Hematopoietic multipotent progenitor cell treated with erythropoietin and hydrocortisone succinate and interleukin-3 and kit ligand, for 17 days (in vitro differentiated cells): Measurements from ENCODE around the gene RUNX1.

Source experiments
- DNase-seq: peaks from one replicate; pipeline ENCODE4 v3.0.0-alpha.2; 2015; ENCODE audit warnings: low spot score

RUNX1 gene

DNA sequence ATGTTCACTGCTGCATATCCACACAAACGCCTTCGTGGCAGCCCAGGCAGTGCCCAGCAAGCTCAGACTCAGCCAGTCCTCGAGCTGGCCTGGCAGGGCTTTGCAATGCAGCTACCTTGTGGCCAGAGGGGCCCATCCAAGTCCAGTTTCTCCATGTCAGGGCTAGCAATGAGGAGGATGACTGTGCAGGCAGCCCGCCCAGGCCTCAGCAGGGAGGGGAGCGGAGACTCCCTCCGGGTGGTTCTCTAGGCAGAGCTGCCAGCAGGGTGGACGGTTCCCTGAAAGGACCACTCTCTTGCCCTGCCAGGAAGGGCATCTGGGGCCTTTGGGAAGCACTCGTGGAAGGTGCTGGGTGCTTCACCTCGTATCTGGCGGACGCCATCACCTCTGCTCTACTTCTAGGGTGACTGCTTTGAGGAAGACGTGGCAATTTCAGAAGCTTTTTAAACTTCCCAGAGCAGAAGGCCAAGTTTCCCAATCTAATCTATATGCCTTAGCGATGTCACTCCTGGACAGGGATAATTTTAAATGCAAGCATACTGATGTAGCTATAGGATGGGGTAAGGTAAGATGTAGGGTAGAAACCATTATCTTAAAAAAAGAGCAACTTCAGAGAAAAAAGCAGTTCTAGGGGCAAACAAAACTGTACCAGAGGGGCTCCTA is 56.2 kb downstream of the RUNX1 start:
- DNase-seq = no peak

DNA sequence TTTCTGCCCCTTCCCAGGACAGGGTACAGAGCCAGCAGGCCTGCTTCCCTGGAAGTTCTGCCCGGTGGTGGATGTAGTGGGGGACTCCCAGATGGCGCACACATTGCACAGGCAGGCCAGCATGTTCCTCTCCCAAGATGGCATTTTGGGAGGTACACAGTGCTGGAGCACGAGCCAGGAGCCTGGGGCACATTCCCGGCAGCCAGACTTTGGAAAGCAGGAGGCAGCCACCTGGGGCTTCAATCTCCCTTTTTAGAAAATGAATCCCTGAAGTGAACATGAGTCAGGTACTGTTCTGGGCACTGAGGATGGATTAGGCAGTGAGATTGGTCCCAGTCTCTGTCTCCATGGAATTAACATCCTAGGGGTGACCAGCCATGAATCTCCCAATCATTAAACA is 56.9 kb downstream of the RUNX1 start:
- DNase-seq = no peak

DNA sequence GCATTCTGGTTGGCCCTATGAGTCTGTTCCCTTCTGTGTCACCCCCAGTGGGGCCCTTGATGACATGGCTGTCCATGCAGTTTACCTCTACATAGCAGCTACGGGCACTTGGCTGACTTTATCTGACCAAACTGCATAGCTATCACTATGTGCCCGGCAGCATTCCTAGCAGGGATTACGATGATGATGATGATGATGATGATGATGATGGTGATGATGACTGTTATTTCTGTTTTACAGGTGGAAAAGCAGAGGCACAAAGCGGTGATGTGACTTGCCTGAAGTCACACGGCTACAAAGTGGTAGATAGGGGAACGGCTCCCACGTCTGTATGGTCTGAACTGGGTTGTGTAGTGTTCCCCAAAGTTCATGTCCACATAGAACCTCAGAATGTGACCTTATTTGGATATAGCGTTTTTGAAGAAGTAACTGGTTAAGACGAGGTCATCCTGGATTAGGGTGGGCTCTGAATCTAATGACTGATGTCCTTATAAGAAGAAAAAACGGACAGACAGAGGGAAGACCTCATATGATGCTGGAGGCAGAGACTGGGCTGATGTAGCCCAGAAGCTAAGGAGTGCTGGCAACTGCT is 57.6 kb downstream of the RUNX1 start:
- DNase-seq = no peak

DNA sequence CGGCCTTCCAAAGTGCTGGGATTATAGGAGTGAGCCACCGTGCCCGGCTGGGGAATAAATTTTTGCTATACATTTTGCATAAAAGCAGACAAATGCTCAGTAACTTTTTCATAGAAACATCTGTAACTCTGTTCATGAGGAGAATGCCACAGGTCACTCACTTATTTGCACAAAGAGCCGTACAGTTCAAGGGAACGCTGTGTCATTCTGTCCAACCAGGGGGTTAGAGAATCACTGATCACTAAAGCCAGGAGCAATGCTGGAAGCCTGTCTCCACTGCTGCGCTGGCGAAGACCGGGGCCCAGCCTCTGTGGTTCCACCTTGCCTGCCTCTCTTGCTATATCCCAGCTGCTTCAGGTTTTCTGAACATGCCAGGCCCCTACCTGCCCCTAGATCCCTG is 58.3 kb downstream of the RUNX1 start:
- DNase-seq = no peak

DNA sequence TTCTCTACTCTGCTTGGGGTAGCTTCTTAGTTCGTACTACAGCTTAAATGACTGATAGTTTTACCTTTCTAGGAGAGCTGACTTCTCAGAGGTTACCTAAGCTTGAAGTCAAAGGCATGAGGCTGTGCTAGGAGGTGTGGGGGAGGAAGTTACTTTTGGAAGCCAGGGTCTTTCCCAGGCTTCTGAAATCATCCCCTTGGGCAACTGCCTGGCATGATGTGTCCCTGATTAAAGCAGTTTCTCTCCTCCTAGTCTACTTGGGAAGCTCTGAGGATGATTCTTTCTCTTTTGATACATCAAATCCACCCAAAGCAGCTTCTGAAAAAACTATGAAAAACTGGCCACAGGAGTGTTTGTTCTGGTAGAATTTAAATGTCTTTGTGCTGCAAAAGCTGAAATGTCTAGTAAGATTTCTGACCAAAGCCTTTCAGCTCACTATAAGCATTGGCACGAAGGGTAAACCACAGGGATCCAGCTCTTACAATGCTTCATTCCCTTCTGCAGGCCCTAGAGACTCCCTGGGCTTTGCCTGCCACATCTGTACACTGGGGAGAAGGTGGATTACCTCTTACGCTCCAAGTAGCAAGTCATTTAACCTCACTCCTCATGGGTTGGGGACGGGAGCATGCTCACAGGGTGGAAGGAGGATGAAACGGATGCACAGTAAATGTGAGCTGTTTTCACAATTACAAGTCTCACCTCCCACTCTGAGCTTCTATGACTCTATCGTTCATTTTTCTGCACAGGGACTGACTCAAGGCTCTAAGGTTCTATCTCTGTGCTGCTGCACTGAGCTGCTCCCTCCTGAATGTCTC is 59.6 kb downstream of the RUNX1 start:
- DNase-seq = no peak

DNA sequence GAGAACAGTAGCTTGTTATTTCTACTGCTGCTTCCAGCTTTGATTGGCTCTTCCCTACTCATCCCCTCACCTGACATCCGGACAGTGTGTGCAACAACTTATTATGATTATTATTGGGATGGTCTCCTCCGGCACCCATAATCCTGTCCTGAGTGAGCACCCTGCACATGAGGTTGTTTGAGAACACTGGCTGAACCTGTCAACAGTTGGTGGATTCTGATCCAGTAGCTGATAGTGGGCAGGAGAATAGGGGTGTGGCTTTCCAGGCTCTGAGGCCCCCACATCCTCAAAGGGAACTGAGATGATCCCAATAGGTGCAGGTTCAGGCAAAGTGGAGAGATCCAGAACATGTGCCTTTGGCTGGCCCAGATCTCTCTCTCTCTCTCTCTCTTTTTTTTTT is 60.5 kb downstream of the RUNX1 start:
- no peak for DNase-seq

DNA sequence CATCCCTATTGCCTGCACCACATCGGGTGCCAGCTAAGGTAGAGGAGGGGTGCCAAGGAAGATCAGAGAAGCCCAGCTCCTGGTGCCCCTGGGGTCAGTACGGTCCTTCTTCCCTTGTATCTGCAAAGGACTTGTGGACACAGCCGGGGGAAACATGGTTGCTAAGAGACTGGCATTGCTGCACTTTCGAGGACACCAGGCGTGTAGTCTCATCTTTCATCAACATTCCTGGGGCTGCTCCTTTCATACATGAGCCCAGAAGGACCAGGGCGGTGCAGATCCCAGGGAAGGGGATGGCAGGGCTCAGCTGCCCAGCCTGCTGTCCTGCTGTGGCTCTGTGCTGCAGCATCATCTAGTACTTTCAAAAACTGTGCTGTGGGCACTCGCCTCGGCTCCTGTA is 61.0 kb downstream of the RUNX1 start:
- no peak for DNase-seq

DNA sequence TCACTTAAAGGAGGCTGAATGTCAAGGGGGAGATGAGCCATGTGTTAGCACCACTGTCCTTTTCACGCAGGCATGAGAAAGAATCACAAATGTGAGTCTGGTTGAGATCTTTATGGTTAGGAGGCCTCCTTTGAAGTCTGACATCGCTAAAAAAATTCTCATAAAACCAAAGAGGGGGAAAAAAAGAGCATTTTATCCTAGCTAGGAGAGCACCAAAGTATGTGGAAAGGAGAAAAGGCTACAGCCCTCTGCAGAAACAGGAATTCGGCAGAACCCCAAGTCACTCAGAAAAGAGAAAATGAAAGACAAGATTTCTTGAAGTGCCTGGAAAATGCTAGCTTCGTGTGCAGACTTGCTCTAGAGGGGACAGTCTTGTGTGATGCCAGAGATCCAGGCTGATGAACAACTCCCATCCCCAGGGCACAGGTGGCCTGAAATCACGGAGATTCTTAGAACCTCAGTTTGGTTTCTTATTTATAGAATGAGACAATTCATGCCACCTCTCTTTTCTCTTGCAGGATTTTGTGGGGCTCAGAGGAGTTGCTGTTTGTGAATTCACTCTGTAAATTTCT is 61.5 kb downstream of the RUNX1 start:
- no peak for DNase-seq

DNA sequence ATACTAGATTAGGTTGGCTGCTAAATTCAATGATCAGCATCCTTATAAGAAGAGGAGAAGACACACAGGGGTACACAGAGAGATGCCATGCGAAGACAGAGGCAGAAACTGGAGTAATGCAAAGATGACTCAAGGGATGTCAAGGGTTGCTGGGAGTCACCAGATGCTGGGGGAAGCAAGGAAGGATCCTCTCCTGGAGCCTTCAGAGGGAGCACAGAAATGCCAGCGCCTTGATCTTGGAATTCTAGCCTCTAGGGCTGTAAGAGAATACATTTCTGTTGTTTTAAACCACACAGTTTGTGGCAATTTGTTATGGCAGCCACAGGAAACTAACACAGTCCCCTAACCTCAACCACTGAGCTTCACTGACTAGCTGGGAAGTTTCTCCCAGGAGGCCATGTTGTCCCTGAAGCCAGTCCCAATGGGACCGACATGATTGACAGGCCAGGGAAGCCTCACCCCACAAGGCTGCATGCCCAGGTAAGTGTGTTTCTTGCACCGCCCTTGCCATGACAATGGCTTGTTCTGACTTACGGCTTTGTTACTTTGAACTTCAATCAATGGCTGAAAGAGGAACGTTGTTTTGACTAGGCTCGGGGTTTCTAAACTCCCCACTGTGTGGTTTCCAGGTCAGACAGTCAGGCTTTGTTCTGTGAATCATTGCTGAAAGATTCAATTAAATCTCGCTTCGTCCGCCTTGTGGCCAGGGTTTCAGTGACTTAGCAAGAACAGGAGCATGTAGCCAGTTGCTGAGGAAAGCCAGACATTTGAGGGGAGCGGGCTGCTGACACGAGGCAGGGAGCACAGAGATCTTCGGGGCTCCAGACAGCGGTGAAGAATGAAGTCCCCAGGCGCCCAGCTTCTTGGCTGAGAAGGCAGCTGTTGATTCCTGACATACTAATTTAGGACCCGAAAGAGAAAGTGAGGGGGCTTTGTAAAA is 62.3 kb downstream of the RUNX1 start:
- DNase-seq = no peak

DNA sequence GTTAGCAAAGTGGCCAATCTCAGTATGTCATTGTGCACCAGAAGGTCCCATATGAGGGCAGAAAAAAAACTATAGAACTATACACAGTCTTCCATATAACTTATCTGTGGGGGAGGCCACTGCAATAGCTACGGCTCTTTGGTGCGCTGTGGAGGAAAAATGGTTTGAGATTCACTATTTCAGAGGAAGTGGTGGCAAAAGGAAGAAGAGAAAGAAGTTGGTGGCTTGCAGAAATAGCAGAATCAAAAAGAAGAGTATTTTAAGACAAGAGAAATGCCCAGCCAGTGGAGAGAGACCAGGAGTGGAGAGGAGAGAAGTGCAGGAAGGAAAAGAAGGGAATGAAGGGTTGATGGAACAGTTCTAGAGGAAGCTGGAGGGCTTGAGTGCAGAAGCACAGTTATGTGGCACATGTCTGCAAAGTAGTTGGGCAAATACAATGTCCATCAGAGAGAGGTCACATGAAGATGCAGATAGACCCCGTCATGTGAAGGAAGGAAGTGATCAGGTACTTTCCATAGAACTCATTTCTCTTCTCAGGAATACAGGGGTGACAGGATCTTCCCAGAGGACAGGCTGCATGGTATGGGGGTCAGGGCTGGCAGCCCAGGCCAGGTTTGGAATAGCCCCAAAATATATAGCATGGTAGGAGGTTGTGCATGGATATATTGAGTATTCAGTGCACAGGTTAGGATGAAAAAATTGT is 64.6 kb downstream of the RUNX1 start:
- DNase-seq = no peak

DNA sequence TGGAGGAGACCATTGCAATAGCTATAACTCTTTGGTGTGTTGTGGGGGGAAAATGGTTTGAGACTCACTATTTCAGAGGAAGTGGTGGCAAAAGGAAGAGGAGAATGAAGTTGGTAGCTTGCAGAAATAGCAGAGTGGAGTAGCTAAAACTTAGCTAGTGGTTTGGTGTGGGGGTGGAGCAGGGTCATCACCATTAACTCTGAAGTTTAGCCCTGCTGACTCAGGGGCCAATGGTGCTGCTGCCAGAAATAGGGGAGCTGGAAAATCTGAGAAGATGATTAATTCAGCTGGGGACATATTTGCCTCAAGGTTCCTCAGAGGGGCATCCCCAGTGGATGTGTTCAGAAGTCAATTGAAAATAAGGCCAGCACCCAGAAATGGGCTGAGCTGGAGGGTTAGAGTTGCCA is 65.4 kb downstream of the RUNX1 start:
- DNase-seq = no peak

DNA sequence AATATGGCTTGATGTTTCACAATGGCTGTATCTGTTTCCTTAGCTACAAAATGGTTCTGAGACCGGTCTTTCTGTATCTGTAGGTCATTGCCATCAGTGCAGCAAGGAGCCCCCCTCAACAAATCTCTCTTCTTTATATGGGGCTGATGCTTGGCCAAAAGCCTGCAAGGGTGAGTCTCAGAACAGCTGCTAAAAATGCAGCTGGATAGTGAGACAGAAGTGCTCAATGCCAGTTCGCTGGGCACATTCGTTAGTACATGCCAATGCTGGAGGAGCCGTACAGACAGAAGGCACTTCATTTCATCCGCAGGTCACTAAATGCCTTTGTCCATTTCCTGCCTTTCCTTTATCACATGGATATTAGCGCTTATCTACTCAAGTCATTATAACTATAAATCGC is 67.3 kb downstream of the RUNX1 start:
- no peak for DNase-seq

DNA sequence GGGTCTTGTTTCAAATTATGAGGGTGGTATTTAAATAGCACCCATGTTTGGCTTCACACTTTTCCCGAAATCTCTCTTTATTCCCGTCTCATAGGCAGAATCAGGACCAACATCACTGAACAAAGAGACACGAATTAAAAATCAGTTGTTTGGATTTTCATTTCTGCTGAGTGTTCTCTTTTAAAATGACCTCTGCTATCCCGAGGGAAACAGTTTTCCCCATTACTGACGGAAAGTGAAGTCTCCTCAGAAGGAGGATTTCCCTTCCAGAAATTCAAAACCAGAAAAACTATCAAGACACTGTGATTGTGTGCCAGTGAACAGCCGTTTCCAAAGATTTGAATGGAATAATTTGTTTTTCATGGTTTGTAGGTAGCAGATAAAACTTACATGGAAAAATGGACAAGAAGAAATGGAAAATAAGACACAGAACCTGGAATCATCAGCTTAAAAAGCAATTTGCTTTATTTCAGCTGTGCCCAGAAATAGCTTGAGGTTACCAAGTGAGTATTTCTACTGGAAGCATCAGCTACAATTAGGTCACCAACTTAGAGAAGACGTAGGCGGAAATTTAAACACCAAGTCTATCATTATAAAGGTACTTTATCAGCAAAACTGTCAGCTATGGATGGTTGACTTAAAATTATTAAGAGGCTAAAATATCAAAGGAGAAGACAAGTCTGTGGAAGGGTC is 68.5 kb downstream of the RUNX1 start:
- no peak for DNase-seq

DNA sequence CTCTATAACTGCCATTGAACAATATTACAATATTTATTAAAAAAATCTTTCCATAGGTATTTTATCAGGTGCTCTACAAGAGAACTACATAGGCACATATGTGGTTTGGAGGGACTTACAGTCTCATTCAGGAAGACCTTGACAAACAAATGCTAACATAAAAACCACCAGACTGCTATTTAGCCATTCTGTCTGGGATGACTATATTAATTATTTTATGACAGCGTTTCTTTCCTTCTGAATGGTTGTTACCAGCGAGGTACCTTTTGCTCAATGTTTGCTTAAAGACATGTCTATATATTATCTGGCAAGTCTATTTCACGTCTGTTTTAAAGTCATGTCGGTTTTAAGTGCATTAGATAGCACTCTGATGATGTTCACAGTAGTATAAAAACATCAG is 69.7 kb downstream of the RUNX1 start:
- DNase-seq = no peak

DNA sequence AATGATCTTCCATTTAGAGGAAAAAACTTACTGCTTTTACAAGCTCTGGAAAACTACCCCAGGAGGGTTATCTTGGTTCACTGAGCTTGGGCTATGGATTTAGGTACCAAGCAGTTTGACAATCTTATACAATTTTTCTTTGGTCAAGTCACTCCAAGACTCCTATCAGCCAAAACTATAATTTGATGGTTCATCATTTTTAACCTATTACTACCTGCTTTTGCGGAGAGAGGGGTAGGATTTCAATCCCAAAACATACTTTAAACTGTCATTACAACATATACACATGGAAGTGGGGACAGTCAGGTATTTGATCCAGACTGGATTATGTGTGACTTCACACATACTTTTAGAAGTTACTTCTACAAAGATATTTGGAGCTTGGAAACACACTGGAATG is 71.8 kb downstream of the RUNX1 start:
- DNase-seq = no peak

DNA sequence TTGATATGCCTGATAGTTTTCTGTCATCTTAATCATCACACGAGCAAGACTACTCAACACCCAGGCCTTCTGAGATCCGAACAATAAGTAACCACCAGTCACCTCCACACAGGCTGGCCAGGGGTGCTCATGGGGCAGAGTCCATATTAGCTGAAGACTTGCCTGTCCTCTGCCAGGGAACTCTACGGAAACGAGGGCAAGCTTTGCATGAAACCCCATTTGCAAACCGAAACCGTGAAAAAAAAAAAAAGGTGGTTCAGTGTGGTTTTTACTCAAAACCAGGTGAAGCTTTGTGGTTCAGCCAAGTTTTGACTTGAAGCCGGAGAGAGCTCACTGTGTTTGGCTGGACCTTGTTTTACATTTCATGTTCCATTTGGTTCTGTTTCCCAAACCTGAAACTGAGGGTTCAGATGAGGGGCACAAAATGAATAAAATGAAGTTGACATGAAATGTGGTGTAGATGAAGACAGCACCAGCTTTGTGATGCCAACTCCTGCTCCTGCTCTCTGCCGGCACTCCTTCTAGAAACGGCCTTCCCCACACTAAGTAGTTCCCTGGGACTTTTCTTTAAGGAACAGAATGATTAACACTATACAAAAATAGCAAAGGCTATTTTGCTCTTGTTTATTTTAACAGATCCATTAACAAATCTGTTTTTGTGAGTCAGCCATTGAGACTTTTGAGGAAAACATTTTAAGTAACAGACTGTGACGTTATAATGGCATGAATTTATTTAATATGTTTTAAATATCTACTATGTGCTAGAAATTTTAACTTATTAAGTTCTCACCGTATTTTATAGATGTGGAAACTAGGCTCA is 74.7 kb downstream of the RUNX1 start:
- no peak for DNase-seq

DNA sequence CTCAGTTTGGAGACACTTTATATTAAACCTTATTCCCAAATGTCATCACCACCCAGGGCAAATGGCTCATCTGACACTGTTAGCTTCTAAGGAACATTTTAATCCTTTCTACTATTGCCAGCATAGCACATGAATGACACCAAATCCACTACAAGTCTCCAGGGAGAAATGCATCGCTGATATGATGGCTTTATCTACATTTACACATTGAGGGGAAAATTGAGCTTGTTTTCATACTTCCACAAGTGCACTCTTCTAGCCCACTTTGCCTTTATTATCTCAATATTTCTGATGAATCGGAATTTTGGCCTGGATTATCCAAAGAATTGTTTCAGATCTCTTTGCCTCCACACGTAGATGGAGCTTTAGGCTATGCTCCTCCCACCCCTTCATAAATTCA is 75.4 kb downstream of the RUNX1 start:
- DNase-seq = no peak

DNA sequence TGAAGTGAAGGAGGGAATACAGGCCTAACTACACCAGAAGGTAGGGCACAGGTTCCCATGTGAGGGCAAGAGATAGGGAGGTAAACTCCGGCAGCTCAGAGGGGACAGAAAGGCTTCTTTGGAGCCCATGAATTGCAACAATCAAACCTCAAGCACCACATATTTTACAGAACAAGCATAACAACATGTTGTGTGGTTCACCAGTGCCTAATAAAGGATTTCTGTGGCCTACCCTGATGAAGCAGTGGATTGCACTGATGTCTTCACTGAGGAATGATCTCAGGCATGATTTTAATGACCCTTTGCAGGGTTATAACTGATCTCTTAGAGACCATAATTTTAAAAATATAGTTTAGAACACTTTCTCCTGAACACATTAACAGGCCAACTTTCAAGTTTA is 77.4 kb downstream of the RUNX1 start:
- no peak for DNase-seq

DNA sequence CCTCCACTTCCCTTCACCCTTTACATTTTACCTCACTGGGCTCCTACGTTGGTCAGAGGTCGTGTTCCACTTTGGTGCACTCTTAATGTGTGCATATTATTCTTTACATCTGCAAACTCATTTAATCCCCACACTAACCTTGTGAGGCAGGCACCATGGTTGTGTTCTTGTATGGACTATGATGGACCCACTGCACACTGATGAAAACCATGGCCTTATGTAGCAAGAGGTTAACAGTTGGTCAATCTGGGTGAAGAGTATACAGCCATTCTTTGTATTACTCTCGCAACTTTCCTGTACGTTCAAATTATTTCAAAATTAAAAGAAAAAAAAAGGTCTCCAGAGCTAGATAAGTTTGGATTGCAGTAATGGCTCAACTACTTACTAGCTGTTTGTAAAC is 78.5 kb downstream of the RUNX1 start:
- no peak for DNase-seq

DNA sequence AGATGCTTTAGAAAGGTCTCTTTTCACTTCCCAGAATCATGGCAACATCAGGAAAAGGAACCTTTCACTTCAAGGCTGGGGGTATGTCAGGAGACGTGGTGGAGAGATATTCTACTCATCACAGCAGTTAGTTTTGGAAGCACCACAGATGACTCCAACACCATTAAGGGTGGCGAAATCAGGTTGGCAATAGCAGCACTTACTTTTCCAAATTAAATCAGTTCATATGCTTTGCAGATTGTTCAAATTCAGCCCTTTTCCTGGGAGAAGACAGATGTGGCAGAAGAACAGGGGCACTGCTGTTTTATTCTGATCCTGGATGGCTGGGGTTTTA is 79.0 kb downstream of the RUNX1 start:
- DNase-seq = no peak
